Adrenal gland (tissue), 5 donors: ENCODE results near the gene UGCG.

Experiments used
- POLR2A ChIP-seq, 2 donors: fragments of 450-650 bp; IDR thresholded peaks; one replicate each; pipeline ENCODE4 v1.6.1; 2017; ENCODE audit warnings: antibody characterized with exemption in 2 of 2, mild to moderate bottlenecking in 2 of 2, moderate library complexity in 1 of 2
- TF ChIP-seq, protein P1 (sequence below), 6 experiments: fragments of 450-650 bp in 4 of 6; fragments of 200-600 bp in 2 of 6; sonication (generic) in 1 of 6; IDR thresholded peaks; 1 replicate in 5 of 6; 2 replicates in 1 of 6; pipeline versions ENCODE4 v1.5.1 to v1.8.0; 2016 to 2021; ENCODE audit warnings: antibody characterized with exemption in 6 of 6, mild to moderate bottlenecking in 2 of 6, moderate library complexity in 1 of 6
- donor health status: DM: no; HTN: no; CAD: no.

DNA sequence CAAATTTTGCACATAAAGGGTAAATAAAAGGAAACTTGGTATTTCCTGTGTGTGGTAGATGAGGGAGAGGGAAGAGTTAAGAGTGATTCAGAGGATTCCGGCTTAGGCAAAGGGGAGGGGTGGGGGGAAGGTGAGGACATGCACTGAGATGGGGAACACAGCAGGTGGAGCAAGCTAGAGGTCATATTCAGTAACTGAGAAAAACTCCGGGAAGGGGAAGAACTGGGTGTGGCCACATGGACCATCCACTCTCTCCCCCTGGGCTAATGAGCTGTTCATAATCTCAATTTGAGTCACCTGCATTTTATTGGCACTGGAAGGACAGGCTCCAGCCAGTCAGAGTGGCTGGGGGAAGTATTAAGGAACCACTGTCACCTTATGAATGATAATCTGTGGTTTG lies 45.1 kb upstream of the UGCG start:
- TF ChIP-seq, protein P1, sequence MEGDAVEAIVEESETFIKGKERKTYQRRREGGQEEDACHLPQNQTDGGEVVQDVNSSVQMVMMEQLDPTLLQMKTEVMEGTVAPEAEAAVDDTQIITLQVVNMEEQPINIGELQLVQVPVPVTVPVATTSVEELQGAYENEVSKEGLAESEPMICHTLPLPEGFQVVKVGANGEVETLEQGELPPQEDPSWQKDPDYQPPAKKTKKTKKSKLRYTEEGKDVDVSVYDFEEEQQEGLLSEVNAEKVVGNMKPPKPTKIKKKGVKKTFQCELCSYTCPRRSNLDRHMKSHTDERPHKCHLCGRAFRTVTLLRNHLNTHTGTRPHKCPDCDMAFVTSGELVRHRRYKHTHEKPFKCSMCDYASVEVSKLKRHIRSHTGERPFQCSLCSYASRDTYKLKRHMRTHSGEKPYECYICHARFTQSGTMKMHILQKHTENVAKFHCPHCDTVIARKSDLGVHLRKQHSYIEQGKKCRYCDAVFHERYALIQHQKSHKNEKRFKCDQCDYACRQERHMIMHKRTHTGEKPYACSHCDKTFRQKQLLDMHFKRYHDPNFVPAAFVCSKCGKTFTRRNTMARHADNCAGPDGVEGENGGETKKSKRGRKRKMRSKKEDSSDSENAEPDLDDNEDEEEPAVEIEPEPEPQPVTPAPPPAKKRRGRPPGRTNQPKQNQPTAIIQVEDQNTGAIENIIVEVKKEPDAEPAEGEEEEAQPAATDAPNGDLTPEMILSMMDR (IDR thresholded peaks at IDR 0.05): no peak
- no peak for TF ChIP-seq POLR2A (IDR thresholded peaks at IDR 0.05)
